GM12892 (cell line): ENCODE results near the gene SOX2.

Experiments
- POLR2A ChIP-seq: IDR thresholded peaks from 2 replicates; pipeline ENCODE4 v1.6.1; 2011; ENCODE audit warnings: low read depth, low read length, control low read depth
- POLR2AphosphoS5 ChIP-seq: IDR thresholded peaks from 2 replicates; pipeline ENCODE4 v1.6.1; 2011; ENCODE audit warnings: low read depth, low read length, control low read depth
- TAF1 ChIP-seq: IDR thresholded peaks from 2 replicates; pipeline ENCODE4 v1.6.1; 2011; ENCODE audit warnings: low read depth, mild to moderate bottlenecking, control low read depth, low read length, borderline replicate concordance

- TF ChIP-seq POLR2AphosphoS5 (no peak), POLR2A (no peak), TAF1 (no peak)
Measured at GRCh38 chr3:181721046-181721875, 9.5 kb downstream of the SOX2 start.
